WI38 (cell line): ENCODE results near the gene SPRYD3.
"Not testable (repeated sequence)": the region's sequence is repeated elsewhere in the genome, so short reads cannot be mapped to it uniquely, and the experiment has no call there.

Experiments
- H3K4me3 ChIP-seq: 2 replicates; pipeline ENCODE4 v1.5.1; 2011; ENCODE audit warnings: low read depth, mild to moderate bottlenecking, control low read depth, low read length
- CTCF ChIP-seq: IDR thresholded peaks from 2 replicates; pipeline ENCODE4 v1.5.1; 2012; ENCODE audit warnings: low read depth, mild to moderate bottlenecking, control low read depth, low read length

The SPRYD3 gene

GRCh38 chr12:53096089-53096741 lies 17.0 kb upstream of the SPRYD3 start:
- peak overlapping the region; percentile 72 for H3K4me3 ChIP-seq
- TF ChIP-seq CTCF: no peak

GRCh38 chr12:53095596-53095895 lies 16.4 kb upstream of the SPRYD3 start:
- not testable (repeated sequence) for H3K4me3 ChIP-seq

- H3K4me3 ChIP-seq: not testable (repeated sequence)
These were observed 15.8 kb upstream of the SPRYD3 start for GRCh38 chr12:53094796-53095595.

- no peak for TF ChIP-seq CTCF
- H3K4me3 ChIP-seq: no peak overlapping the region
These were observed 15.2 kb upstream of the SPRYD3 start for GRCh38 chr12:53094394-53094787.

GRCh38 chr12:53093777-53094393 lies 14.7 kb upstream of the SPRYD3 start:
- TF ChIP-seq CTCF: no peak
- no peak overlapping the region for H3K4me3 ChIP-seq

- no peak for TF ChIP-seq CTCF
- no peak overlapping the region for H3K4me3 ChIP-seq
These were observed 12.6 kb upstream of the SPRYD3 start for GRCh38 chr12:53091756-53092155.

GRCh38 chr12:53090554-53090953 lies 11.4 kb upstream of the SPRYD3 start:
- TF ChIP-seq CTCF: no peak
- no peak overlapping the region for H3K4me3 ChIP-seq

- H3K4me3 ChIP-seq: no peak overlapping the region
- TF ChIP-seq CTCF: no peak
These were observed 10.9 kb upstream of the SPRYD3 start for GRCh38 chr12:53090105-53090504.
